HG03196 (cell line): ENCODE data around the gene TATDN2.
A peak's percentile ranks its signal among the peaks of the same experiment; 100 is the strongest.
"Not testable (repeated sequence)": the region's sequence is repeated elsewhere in the genome, so short reads cannot be mapped to it uniquely, and the experiment has no call there.

ENCODE experiments used
- ATAC-seq: cut with Tn5 transposase; IDR thresholded peaks from one replicate; pipeline ENCODE4 v1.9.1; 2021; ENCODE audit not compliant: unreplicated experiment

TATDN2 gene

DNA sequence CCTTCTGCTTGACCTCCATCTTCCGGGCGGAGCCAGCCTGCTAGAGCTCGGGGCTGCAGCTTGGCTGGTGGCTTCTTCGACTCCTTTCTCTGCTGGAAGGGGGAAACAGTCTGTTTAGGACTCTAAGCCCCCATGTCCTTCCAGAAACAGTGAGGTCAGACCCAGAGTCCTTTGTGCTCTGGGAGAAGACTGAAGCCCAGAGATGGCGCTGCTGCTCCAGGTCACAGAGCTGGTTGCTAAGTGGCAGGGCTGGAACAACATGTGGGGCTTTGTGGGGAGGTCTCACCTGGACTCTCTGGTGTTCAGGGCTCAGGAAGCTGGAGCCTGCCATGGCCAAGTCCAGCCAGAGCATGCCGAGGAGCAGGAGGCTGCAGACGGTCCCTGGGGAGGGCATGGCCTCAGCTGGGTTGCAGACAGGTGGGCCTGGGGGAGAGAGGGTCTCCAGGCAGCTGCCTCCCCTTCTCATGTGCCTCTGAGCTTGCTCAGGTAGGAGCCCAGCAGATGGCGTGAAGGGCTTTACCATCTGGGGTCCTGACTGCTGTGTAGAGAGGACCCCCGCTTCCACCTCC is 41.6 kb downstream of the TATDN2 start:
- ATAC-seq: no peak

DNA sequence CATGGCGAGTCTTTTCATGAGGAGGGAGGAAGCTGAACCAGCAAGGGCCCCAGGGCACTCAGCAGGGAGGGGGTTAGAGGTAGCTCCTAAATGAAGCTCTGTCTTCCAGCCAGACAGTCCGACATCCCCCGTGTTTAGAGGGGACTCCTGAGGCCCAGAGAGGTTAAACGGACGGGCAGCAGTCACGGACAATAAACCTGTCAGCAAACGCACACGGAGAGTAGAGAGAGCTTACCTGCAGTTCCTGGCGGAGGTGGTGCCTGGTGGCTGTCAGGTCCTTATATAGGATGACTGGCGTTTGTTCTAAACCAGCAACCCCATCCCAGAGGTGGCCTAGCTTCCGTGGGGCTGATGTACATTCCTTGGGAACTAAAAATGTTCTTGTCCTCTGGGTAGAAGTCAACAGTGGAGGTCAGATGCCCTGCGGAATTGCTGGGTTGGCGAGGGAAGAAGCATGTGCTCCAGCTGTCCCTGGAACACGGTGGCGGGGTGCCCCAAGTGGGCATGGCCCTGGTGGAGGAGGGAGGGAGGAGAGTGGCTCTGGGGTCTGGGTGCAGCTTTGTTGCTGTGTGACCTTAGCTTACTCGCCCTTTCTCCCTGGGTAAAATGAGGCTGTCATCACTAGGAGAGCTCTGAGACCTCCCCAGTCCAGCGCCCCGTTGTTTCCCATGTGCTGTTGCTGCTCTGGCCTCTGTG is 42.4 kb downstream of the TATDN2 start:
- ATAC-seq: no peak

DNA sequence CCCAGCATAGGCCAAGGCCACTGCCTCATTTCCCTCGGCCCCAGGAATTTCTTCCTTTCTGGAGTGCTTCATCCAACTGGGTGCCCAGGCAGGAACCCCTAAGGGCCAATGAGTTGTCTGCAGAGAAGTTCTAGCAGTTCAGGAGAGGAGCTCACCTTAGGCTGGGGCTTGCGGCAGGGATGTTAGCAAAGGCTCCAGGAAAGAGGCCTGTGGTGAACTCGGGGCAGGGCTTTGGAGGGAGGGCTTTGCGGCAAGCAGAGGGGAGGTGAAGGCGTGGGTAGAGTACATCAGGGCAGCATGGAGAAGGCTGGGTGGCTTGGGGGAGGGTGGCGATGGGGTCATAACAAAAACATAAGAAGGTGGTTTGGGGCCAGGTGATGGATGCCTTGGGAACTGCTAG is 43.4 kb downstream of the TATDN2 start:
- no peak for ATAC-seq

DNA sequence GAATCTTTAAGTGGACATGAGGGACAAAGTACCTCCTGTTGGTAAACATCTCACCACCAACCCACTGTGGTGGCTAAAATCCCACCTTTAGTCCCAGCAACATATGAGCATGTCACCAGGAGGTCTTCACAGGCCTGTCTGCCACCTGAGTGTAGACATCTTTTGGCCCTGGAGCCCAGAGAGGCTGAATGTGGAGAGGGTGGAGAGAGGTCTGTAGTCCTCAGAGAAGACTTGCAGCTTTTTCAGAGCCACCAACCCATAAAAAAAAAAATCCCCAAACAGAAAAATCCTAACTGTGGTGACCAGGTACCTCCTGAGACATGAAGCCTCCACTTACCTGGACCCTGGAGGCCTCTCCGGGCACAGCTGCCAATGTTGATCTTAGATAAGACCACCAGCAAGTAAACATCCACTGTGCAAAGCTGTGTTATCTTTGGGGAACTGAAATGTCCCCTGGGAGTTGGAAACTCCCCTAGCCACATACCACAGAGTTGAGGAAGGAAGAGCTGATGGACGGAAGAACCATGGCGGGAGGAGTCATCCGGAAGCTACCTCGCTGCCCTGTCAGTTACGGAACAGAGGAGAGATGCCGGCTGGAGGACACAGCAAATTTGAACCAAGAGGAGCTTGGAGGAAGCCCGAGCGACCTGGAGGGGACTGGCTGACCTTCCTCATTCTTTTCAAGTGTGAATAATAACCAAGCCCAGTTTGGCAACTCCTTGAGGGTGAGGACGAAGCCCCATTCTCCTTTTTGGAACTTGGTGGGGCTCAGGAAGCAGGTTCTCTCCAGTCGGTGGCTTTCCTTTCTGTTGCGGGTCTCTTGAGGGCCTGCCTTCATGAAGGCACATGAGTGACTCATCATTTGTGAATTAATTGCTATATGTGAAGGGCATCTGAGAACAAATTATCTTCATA is 44.5 kb downstream of the TATDN2 start, which contains the start of gene GHRL:
TSS of gene GHRL (minus strand) at position 443 of the 915 bp plus-strand sequence. CDS start 2,767 bp downstream, outside the sequence.
- ATAC-seq: peak; percentile 73

DNA sequence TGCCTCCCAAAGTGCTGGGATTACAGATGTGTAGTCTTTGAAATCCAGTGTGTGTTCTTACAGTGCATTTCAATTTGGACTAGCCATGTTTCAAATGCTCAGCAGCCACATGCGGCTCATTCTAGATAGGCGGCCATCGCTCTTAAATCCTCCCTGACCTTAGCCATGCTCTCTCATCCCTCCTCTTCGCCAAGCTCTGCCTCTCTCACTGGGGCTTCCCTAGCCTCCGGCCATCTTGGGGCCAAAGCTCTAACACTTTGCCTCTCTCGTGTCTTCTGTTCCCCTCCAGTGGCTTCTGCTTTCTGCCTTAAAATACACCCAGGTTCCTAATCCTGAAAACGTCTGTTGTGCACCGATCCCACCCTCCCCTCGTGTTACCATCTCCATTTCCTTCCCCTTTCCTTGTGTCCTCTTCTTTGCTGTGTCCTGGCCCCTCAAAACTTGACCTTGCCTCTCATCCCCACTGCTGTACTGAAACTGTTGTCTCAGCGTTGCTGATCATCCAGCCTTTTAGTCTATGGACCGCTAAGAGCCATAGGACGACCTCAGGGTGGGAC is 45.8 kb downstream of the TATDN2 start:
- ATAC-seq: no peak

DNA sequence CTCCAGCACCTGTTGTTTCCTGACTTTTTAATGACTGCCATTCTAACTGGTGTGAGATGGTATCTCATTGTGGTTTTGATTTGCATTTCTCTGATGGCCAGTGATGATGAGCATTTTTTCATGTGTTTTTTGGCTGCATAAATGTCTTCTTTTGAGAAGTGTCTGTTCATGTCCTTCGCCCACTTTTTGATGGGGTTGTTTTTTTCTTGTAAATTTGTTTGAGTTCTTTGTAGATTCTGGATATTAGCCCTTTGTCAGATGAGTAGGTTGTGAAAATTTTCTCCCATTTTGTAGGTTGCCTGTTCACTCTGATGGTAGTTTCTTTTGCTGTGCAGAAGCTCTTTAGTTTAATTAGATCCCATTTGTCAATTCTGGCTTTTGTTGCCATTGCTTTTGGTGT is 49.8 kb downstream of the TATDN2 start:
- ATAC-seq: not testable (repeated sequence)

DNA sequence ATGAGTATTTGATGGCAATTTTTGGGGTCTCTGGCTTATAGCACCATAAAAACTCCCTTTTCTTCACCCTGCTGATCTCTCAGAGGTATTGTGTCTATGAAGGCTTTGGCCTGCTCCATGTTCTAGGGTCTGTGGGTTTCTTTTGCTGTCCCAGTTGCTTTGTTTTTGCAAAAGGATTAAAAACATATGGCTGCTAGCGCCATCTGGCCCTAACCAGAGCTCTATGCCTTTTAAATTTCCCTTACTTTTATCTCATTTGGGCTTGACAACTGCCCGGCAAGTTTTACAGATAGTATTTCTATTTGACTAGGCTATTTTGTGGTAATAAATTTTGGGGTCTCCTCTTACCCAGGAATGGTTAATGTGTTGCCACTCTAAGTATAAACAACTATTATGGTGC is 50.9 kb downstream of the TATDN2 start:
- ATAC-seq: no peak

DNA sequence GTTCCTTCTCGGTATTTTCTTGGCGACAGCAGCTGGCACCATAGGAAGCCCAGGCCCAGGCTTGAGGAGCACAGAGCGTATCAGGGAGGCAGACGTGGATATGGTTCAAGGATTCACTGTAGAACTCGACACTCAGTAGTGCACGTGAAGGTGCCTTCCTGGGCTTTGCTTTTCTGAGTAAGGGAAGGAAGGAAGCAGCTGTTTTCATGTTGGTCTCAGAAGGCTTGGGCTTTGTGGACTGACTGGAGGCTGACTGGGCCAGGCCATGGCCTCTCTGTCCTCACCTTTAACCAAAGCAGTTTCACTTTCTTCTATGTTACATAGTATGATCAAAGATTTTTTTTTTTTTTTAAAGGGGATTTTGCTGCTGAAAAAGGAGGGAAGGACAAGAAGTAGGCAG is 51.4 kb downstream of the TATDN2 start:
- peak; percentile 74 for ATAC-seq

DNA sequence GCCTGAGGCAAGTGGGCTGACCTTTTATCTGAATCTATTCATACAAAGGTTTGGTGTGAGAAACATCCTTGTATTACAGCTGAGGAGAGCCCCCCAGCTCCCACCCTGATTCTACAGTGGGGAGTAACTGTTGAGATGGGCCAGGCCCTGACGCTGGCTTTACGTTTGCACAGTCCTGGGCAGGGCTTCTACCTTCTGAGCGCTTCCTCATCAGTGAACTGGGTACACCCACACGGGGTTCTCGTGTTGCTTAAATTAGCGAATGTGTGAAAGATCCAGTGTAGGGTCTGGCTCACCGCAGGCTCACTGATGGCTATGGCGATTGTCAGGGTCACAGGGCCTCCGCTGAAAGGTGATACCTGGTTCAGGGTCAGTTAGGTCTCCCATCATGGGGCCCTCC is 51.8 kb downstream of the TATDN2 start:
- ATAC-seq: no peak

DNA sequence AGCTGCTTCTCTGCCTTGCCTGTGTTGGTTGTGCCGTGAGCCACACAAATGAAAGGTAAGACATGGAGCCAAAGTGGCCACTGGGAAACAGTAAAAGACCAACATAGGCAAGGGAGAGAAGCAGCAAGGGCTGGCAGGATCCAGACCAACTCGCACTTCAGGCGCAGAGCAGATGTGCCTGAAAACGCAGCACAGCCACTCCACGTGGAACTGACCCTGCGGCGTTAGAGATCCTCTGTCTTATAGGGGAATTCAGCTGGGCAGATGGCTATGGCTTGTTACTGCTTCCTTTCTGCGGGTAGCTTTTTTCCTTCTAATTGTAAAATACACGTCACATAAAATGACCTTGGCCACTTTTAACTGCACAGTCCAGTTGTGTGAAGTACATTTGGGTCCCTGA is 54.8 kb downstream of the TATDN2 start:
- no peak for ATAC-seq

DNA sequence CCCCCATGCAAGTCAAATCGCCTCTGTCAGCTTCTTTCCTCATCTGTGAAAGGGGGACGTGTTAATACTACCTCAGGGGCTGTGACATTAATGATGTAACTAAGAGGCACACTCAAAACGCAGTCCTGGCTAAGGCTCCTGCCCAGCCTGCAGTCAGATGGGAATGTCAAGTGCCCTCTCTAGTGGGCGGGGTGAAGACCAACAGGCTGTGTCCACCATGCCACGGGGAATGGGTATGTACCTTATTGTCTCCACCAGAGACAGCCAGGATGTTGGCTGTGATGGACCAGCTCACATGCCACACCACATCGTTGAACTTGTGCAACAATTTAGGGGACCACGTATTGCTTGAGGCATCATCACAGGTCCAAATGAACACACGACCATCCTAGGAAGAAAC is 55.5 kb downstream of the TATDN2 start:
- ATAC-seq: no peak

DNA sequence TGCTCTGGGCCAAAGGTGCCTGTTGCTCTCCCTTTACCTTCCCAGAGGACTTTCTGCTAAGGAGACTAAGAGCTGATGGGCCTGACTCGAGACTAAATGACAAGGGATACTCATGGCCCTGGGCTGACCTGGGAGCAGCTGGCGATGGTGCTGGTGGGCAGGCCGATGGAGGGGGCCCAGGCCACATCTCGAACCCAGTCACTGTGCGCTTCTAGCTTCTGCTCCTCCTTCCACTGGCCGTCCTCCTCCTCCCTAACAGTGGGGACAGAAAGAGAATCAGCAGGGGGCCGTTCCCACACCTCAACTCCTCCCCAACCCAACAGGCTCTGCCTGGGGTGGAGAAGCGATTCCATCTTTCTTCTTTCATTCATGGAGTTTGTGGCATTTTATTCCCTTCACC is 56.6 kb downstream of the TATDN2 start:
- ATAC-seq: no peak

DNA sequence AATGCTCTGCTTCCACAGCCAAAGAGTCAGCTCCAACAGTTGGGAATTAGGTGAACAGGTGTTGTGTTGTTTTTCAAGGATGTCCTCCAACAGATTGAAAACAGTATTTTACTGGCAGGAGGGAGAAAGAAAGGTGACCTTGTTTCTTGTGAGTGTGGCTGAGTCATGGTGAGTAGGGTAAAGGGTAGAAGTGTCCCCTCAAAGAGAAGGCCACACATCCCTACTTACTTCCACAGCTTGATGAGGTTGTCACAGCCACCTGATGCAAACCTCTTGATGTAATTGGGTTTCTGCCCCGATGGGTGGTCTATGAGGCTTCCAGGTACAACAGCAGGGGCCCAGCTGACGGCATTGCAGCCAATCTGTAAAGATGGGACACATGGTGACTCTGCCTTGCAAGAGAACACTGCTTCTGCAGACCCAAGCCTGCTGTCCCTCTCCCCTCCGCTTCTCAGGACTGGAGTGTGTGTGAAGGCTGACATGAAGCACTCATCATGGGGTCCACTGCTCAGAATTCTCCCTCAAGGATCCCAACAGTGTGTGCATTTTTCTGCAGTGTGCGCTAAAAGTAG is 57.2 kb downstream of the TATDN2 start:
- ATAC-seq: no peak

DNA sequence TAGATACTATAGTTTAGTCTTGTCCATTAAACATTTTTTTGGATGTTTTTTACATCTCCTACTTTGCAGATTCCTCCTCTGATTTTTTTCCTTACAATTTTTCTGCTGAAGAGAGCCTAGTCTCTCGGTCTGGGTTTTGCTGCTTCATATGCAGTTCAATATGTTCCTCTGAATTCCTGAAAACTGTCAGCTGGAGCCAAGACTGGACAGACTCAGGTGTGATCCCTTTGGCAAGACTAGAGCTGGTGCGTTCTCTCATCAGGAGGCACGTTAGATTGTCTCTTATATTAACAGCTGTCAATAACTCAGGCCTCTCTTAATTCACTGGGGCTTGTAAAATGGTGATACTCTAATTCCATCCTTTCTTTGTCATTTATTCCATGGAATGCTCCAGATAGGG is 57.9 kb downstream of the TATDN2 start:
- ATAC-seq: no peak

DNA sequence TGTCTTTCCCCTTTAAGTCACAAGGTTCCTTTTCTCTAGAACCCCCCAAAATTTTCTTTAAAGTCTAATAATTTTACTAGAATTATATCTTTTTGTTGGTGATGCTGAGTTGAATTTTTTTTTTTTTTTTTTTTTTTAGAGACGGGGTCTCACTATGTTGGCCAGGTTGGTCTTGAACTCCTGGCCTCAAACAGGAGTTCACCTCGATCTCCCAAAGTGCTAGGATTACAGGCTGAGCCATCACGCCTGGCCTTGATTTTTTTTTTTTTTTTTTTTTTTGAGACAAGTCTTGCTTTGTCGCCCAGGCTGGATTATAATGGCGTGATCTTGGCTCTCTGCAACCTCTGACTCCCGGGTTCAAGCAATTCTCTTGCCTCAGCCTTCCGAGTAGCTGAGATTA is 60.4 kb downstream of the TATDN2 start:
- ATAC-seq: no peak

DNA sequence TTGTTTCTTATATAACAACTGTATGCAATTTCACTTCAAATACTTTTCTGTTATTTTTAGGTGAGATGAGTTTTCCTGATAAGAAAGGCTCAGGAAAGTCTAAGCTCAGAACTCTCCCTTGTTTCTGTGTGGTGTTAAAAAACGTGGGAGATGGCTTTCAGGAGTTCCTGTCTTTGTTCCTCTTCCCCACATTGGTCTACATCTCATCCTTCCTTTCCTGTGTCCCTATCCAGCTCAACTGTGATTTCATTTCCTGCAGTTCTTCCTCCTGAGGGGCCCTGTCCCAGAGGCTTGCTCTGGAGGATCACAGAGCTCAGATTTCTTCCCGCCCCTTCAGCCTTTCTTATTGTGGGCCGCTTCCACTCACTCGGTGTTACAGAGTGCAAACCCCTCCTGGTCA is 61.5 kb downstream of the TATDN2 start:
- ATAC-seq: no peak

DNA sequence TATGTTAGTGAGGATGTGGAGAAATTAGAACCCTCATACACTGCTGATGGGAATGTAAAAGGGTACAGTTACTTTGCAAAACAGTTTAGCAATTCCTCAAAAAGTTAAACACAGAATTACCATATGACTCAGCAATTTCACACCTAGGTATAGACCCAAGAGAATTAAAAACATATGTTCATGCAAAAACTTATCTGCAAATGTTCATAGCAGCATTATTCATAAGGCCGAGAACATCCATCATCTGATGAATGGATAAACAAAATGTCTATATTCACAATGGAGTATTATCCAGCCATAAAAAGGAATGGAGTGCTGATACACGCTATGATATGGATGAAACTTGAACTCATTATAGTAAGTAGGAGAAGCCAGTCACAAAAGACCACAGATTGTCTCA is 62.3 kb downstream of the TATDN2 start:
- ATAC-seq: no peak

DNA sequence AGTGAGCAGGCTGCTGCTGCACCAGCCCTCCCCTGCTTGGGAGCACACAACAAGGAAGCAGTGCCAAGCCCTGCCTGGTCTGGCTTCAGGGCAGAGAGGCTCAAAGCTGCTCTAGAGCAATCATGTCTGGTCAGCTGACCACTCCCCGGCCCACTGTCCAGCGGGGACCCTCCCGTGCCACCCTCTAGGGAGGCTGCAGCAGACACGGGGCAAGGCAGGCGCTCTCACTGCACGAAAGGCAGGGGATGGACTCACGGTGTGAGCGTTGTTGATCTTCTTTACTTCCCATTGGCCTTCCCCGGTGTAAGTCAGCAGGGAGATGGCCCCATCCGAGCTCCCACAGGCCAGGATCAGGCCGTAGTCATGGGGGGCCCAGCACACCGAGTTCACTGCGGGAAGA is 63.5 kb downstream of the TATDN2 start:
- no peak for ATAC-seq

DNA sequence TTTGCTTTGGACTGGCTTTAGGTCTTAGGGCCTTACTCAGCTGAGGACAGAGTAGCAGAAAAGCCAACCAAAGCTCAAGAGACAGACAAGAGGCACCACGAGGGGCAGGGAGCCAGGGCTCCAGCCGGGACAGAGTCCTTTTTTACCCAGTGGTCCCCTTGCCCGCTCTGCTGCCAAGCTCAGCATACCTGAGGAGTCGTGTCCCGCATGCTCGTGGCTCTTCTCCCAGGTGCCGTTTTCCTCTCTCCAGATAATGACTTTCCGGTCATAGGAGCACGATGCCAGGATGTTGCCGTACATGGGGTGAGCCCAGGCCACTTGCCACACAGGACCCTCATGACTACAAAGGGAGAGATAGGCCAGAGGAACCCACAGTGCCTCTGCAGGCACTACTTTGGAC is 64.1 kb downstream of the TATDN2 start:
- no peak for ATAC-seq

DNA sequence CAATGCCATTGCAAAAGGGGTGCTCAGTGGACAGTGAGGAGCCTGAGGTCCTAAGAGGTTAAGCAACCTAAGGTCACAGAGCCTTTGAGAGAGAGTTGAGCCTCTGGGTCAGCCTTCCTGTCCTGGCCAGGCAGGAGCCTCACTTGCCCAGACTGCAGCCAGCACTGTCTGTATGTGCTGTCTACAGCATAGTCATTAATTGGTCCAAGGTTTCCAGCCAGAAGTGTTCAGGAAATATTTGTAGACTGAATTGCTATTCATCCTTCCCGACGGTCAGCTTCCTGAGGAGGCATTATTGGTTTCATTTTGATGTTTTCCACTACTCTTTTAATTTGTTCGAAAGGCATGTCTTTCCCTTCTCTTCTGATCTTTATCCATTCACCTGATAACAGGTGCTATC is 64.6 kb downstream of the TATDN2 start:
- ATAC-seq: no peak

DNA sequence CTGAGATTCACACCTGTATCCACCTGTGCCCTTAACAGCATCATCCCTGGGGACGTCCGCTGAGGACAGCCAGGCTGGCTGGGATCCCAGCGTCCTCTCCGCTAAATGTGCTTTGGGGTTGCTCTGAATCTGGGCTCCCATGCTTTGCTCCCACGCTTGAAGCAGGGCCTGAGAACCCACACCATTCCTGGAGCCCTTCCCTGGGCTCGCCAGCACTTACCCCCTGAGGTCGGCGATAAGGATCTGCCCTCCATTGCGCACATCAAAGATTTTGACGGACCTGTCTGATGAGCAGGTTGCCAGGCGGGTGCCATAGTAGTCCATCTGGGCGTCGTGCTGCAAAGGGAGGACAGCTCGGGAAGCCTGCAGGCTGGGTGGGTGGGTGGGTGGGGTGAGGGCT is 66.8 kb downstream of the TATDN2 start:
- no peak for ATAC-seq
